ENCODE results near the gene SLC22A23. TPM values are rescaled to one million over a fixed set of nuclear protein-coding genes. Genes with fewer than 3 reads are reported as not detected.
"Not testable (repeated sequence)": the region's sequence is repeated elsewhere in the genome, so short reads cannot be mapped to it uniquely, and the experiment has no call there.

SLC22A23 gene
- total RNA-seq, 1 donor from 2014 or later = 27.8 TPM

GRCh38 chr6:3388786-3389185 lies 68.1 kb downstream of the SLC22A23 start:
- no peak for DNase-seq
- H3K27me3 ChIP-seq (ENCODE audit: low read depth) = no peaks in the 10 kb centered on the region
- H3K9me3 ChIP-seq = no peaks in the 10 kb centered on the region
- H3K27ac ChIP-seq = no peak overlapping the region
- H3K4me3 ChIP-seq = no peak overlapping the region
- intact Hi-C loops (cut with DNase I) = no loop called here
- H3K36me3 ChIP-seq = no peaks in the 10 kb centered on the region
- peaks cover 32% of the 10 kb centered on the region for H3K4me1 ChIP-seq
- ATAC-seq = no peak
- TF ChIP-seq CTCF (IDR thresholded peaks at IDR 0.05) = no peak

- no peaks in the 10 kb centered on the region for H3K36me3 ChIP-seq
- no peaks in the 10 kb centered on the region for H3K9me3 ChIP-seq
- no peak overlapping the region for H3K27ac ChIP-seq
- peaks cover 36% of the 10 kb centered on the region for H3K4me1 ChIP-seq
- intact Hi-C loops (cut with DNase I) = no loop called here
- H3K4me3 ChIP-seq = no peak overlapping the region
- ATAC-seq = no peak
- no peak for DNase-seq
- H3K27me3 ChIP-seq (ENCODE audit: low read depth) = no peaks in the 10 kb centered on the region
- no peak for TF ChIP-seq CTCF (IDR thresholded peaks at IDR 0.05)
Observed at GRCh38 chr6:3386374-3386857, 70.4 kb downstream of the SLC22A23 start.

GRCh38 chr6:3385660-3386151 lies 71.1 kb downstream of the SLC22A23 start:
- DNase-seq (no peak), ATAC-seq (peak; percentile 17 to 49)
- H3K27me3 ChIP-seq (ENCODE audit: low read depth) = no peaks in the 10 kb centered on the region
- no peaks in the 10 kb centered on the region for H3K36me3 ChIP-seq
- no peak for TF ChIP-seq CTCF (IDR thresholded peaks at IDR 0.05)
- H3K27ac ChIP-seq = no peak overlapping the region
- no peaks in the 10 kb centered on the region for H3K9me3 ChIP-seq
- intact Hi-C loops (cut with DNase I) = no loop called here
- peaks cover 43% of the 10 kb centered on the region for H3K4me1 ChIP-seq
- no peak overlapping the region for H3K4me3 ChIP-seq

- H3K36me3 ChIP-seq; intact Hi-C loops (cut with DNase I); DNase-seq; H3K9me3 ChIP-seq; ATAC-seq; H3K4me3 ChIP-seq; H3K27ac ChIP-seq; H3K27me3 ChIP-seq (ENCODE audit: low read depth): not testable (repeated sequence)
- H3K4me1 ChIP-seq = peaks cover 41% of the 10 kb centered on the region
Observed at GRCh38 chr6:3385181-3385580, 71.7 kb downstream of the SLC22A23 start.

- intact Hi-C loops (cut with DNase I) = no loop called here
- no peak for TF ChIP-seq CTCF (IDR thresholded peaks at IDR 0.05)
- peaks cover 34% of the 10 kb centered on the region for H3K4me1 ChIP-seq
- H3K27me3 ChIP-seq (ENCODE audit: low read depth) = no peaks in the 10 kb centered on the region
- no peak overlapping the region for H3K4me3 ChIP-seq
- no peak for DNase-seq
- no peak for ATAC-seq
- no peak overlapping the region for H3K27ac ChIP-seq
- H3K9me3 ChIP-seq = no peaks in the 10 kb centered on the region
- no peaks in the 10 kb centered on the region for H3K36me3 ChIP-seq
Observed at GRCh38 chr6:3384241-3385143, 72.4 kb downstream of the SLC22A23 start.

GRCh38 chr6:3383525-3383924 lies 73.3 kb downstream of the SLC22A23 start:
- intact Hi-C loops (cut with DNase I) = no loop called here
- DNase-seq (no peak), ATAC-seq (peak in 1 of 2 donors; percentile 62)
- no peaks in the 10 kb centered on the region for H3K9me3 ChIP-seq
- H3K27me3 ChIP-seq (ENCODE audit: low read depth) = no peaks in the 10 kb centered on the region
- H3K27ac ChIP-seq = no peak overlapping the region
- no peak overlapping the region for H3K4me3 ChIP-seq
- peaks cover 32% of the 10 kb centered on the region for H3K4me1 ChIP-seq
- no peaks in the 10 kb centered on the region for H3K36me3 ChIP-seq
- TF ChIP-seq CTCF (IDR thresholded peaks at IDR 0.05) = no peak
